HepG2 (cell line): Measurements from ENCODE around the gene ELL. TPM values are rescaled to one million over a fixed set of nuclear protein-coding genes. Genes with fewer than 3 reads are reported as not detected.

ENCODE experiments used
- ATF2 ChIP-seq: sonication (generic); formaldehyde crosslinking; IDR thresholded peaks from 2 replicates; pipeline ENCODE4 v1.4.0; 2020; ENCODE audit warnings: missing genetic modification reagents
- HIVEP1 ChIP-seq: sonication (generic); formaldehyde crosslinking; IDR thresholded peaks from 2 replicates; pipeline ENCODE4 v1.4.0; 2020; ENCODE audit warnings: mild to moderate bottlenecking, missing genetic modification reagents
- POLR2A ChIP-seq, 2 experiments: IDR thresholded peaks; 2 replicates each; pipeline ENCODE4 v1.6.1; 2011; ENCODE audit warnings: low read depth in 2 of 2, low read length in 2 of 2, mild to moderate bottlenecking in 1 of 2, moderate library complexity in 1 of 2; ENCODE audit not compliant: insufficient read depth in 1 of 2
- SP5 ChIP-seq: IDR thresholded peaks from 2 replicates; pipeline ENCODE4 v1.6.1; 2016; ENCODE audit warnings: low read depth, borderline replicate concordance
- ZBTB33 ChIP-seq: sonication (generic); formaldehyde crosslinking; IDR thresholded peaks from 2 replicates; pipeline ENCODE4 v1.4.0; 2020; ENCODE audit warnings: missing genetic modification reagents
- ZFX ChIP-seq: sonication (generic); formaldehyde crosslinking; IDR thresholded peaks from 2 replicates; pipeline ENCODE4 v1.4.0; 2020; ENCODE audit warnings: mild to moderate bottlenecking, low read depth, missing genetic modification reagents, moderate library complexity
- ZNF121 ChIP-seq: sonication (generic); formaldehyde crosslinking; IDR thresholded peaks from 2 replicates; pipeline ENCODE4 v1.5.0; 2020; ENCODE audit warnings: mild to moderate bottlenecking, missing genetic modification reagents
- ZNF280D ChIP-seq: sonication (generic); formaldehyde crosslinking; IDR thresholded peaks from 2 replicates; pipeline ENCODE4 v1.5.1; 2020; ENCODE audit warnings: mild to moderate bottlenecking, missing genetic modification reagents
- polyA plus RNA-seq, 8 experiments: library from polyadenylated mRNA; depleted of rRNA in 3 of 8; stranded (reverse) in 7 of 8; unstranded in 1 of 8; fragments of >200 nt; fragmentation: Illumina TruSeq in 4 of 8; extraction: Trizol in 4 of 8; gene quantifications; 2 replicates each; pipeline versions ENCODE4 v1.2.1 to v1.2.3, GENCODE V29; 2011 to 2016; ENCODE audit warnings: low read depth in 4 of 8, missing spikeins in 1 of 8, mixed read lengths in 1 of 8; ENCODE audit not compliant: insufficient read depth in 1 of 8
- total RNA-seq, 5 experiments: library from RNA; depleted of rRNA; stranded (reverse); fragments of >200 nt; fragmentation: Illumina TruSeq; extraction: Trizol; gene quantifications; 2 replicates each; pipeline ENCODE4 v1.2.3, GENCODE V29; 2016; ENCODE audit warnings: low read depth in 1 of 5
- TF ChIP-seq, protein P1 (sequence below): sonication (generic); formaldehyde crosslinking; IDR thresholded peaks from 2 replicates; pipeline ENCODE4 v1.4.0; 2020; ENCODE audit warnings: missing genetic modification reagents
- TF ChIP-seq, protein P2 (sequence below): sonication (generic); formaldehyde crosslinking; IDR thresholded peaks from 2 replicates; pipeline ENCODE4 v1.4.0; 2020; ENCODE audit warnings: missing genetic modification reagents, mild to moderate bottlenecking, borderline replicate concordance
- TF ChIP-seq, protein P3 (sequence below), 2 experiments: sonication (generic) in 1 of 2; formaldehyde crosslinking in 1 of 2; IDR thresholded peaks; 2 replicates each; pipeline versions ENCODE4 v1.6.1 to v1.9.0; 2014 to 2022; ENCODE audit warnings: antibody characterized with exemption in 1 of 2, borderline replicate concordance in 1 of 2, inconsistent platforms in 1 of 2, low read depth in 1 of 2, missing genetic modification reagents in 1 of 2

ELL gene
- total and polyA plus RNA-seq, 2 of the 13 experiments (the other 11 are each of a cell fraction or from before 2014, with no cell fraction given), result 3.7 to 5.4 TPM

DNA sequence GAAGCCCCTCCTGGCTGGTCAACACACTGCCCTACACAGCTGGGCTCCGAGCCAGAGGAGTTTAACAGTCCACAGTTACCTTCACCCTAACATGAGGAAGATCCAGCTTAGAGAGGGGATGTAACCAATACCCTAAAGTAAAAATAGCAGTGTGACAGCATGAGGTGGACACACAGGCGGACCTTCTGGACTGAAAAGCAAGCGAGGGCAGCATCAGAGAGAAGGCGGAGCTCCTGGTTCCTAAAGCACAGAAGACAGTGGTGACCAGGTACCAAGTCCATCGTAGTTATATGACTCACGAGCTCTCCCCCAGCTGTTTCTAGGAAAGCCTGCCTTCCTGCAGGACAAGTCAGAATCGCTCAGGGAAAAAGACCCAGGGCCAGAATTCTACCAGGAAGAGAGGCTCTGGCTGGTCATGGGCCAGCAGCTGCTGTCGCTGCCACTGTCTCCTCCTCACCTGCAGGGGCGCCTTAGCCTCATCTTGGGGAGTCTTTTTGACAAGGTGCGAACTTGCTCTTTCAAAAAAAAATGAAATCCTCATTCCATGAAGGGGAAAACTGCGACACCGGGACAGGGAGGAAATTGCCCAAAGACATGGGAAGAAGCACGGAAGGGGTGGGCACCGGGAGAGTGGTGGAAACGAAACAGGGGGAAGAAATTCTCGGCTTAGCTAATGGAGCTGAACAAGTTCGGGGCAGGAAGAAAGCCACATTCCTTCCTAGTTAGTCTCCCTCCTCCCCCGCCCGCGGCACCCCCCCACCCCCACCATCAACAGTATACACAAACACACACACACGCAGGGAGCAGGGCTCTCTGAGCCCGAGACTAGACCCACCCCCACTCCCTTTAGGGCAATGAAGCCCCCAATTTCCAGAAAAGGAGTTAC is 1.7 kb downstream of the ELL start (continued):
- TF ChIP-seq, protein P1, sequence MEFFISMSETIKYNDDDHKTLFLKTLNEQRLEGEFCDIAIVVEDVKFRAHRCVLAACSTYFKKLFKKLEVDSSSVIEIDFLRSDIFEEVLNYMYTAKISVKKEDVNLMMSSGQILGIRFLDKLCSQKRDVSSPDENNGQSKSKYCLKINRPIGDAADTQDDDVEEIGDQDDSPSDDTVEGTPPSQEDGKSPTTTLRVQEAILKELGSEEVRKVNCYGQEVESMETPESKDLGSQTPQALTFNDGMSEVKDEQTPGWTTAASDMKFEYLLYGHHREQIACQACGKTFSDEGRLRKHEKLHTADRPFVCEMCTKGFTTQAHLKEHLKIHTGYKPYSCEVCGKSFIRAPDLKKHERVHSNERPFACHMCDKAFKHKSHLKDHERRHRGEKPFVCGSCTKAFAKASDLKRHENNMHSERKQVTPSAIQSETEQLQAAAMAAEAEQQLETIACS (CRISPR knock-in tag), result no peak
- TF ChIP-seq ATF2 (CRISPR knock-in tag), result 0 out of 2 replicates have a peak, but pooled peaks have one; percentile 44
- peak; percentile 53 to 60; a peak in 2 of 4 replicates for TF ChIP-seq POLR2A (IDR thresholded peaks at IDR 0.05; ENCODE audit: insufficient read depth in 1 of 2, low read depth in 2 of 2, low read length in 2 of 2)
- TF ChIP-seq, protein P2, sequence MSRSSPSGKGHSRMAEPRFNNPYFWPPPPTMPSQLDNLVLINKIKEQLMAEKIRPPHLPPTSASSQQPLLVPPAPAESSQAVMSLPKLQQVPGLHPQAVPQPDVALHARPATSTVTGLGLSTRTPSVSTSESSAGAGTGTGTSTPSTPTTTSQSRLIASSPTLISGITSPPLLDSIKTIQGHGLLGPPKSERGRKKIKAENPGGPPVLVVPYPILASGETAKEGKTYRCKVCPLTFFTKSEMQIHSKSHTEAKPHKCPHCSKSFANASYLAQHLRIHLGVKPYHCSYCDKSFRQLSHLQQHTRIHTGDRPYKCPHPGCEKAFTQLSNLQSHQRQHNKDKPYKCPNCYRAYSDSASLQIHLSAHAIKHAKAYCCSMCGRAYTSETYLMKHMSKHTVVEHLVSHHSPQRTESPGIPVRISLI (CRISPR knock-in tag), result peak; percentile 68; the same call in 1 of the 2 replicates
- no peak for TF ChIP-seq ZNF280D
- peak; percentile 68 for TF ChIP-seq HIVEP1 (CRISPR knock-in tag)
- peak; percentile 19; the same call in 1 of the 2 replicates for TF ChIP-seq ZFX (CRISPR knock-in tag)
- TF ChIP-seq SP5 (CRISPR knock-in tag), result peak; percentile 93
- no peak for TF ChIP-seq ZNF121
- TF ChIP-seq, protein P3, sequence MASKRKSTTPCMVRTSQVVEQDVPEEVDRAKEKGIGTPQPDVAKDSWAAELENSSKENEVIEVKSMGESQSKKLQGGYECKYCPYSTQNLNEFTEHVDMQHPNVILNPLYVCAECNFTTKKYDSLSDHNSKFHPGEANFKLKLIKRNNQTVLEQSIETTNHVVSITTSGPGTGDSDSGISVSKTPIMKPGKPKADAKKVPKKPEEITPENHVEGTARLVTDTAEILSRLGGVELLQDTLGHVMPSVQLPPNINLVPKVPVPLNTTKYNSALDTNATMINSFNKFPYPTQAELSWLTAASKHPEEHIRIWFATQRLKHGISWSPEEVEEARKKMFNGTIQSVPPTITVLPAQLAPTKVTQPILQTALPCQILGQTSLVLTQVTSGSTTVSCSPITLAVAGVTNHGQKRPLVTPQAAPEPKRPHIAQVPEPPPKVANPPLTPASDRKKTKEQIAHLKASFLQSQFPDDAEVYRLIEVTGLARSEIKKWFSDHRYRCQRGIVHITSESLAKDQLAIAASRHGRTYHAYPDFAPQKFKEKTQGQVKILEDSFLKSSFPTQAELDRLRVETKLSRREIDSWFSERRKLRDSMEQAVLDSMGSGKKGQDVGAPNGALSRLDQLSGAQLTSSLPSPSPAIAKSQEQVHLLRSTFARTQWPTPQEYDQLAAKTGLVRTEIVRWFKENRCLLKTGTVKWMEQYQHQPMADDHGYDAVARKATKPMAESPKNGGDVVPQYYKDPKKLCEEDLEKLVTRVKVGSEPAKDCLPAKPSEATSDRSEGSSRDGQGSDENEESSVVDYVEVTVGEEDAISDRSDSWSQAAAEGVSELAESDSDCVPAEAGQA (IDR thresholded peaks at IDR 0.05; ENCODE audit: low read depth), result 0 out of 2 replicates have a peak, but pooled peaks have one; percentile 29
- TF ChIP-seq, protein P3 (CRISPR knock-in tag; IDR thresholded peaks at IDR 0.05; ENCODE audit: borderline replicate concordance), result no peak
- no peak for TF ChIP-seq ZBTB33 (CRISPR knock-in tag)
